ENCODE measurements around the gene AP4M1.

- TF ChIP-seq EZH2 (IDR thresholded peaks at IDR 0.05; ENCODE audit: insufficient read depth, poor library complexity, severe bottlenecking) (no peak), EZH2phosphoT487 (IDR thresholded peaks at IDR 0.05; ENCODE audit: insufficient read depth, low read depth) (no peak)
These were observed 51.7 kb downstream of the AP4M1 start for GRCh38 chr7:100152937-100153666.
